Activated CD4-positive, alpha-beta T cell treated with anti-CD3 and anti-CD28 coated beads for 4 hours (primary cell): ENCODE measurements around the gene PTRH1.

ENCODE experiments used
- DNase-seq, 2 donors: peaks; one replicate each; pipeline ENCODE4 v3.0.0-alpha.2; 2020

The PTRH1 gene

DNA sequence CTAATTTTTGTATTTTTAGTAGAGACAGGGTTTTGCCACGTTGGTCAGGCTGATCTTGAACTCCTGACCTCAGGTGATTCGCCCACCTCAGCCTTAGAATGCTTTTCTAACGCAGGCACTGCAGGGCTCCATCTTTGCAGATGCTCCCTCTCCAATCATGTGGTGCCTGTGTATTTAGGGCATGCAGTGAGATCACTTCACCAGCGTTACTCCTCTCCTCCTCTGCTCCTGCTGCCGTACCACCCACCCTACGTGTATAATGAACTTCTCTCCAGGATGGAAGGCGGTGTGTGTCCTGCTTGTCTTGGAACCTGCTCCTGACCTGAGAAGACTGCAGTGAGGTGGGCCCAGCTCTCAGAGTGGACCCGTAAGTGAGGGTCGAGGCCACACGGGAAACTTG, 22.3 kb downstream of the PTRH1 start:
- DNase-seq, result no peak

DNA sequence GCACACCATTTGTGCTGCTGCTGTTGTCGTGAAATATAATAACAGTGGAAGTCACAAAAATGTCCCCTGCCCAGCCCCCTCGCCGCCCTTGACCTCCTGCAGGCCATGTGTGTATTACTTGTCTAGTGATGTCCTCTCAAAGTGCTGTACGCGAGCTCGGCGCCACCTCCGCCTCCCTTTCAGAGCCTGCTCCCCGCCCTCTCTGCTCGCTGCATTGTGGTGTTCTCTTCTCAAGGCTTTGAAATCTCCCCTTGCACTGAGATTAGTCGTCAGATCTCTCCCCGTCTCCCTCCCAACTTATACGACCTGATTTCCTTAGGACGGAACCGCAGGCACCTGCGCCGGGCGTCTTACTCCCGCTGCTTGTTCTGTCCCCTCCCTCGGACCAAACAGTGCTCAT, 23.4 kb downstream of the PTRH1 start:
- DNase-seq, result no peak

DNA sequence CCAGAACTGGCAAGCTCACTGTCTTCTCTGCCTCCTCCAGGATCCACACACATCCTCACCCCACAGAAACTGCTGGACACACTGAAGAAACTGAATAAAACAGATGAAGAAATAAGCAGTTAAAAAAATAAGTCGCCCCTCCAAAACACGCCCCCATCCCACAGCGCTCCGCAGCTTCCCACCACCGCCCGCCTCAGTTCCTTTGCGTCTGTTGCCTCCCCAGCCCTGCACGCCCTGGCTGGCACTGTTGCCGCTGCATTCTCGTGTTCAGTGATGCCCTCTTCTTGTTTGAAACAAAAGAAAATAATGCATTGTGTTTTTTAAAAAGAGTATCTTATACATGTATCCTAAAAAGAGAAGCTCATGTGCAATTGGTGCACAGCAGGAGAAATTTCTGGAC, 24.7 kb downstream of the PTRH1 start:
- no peak for DNase-seq

DNA sequence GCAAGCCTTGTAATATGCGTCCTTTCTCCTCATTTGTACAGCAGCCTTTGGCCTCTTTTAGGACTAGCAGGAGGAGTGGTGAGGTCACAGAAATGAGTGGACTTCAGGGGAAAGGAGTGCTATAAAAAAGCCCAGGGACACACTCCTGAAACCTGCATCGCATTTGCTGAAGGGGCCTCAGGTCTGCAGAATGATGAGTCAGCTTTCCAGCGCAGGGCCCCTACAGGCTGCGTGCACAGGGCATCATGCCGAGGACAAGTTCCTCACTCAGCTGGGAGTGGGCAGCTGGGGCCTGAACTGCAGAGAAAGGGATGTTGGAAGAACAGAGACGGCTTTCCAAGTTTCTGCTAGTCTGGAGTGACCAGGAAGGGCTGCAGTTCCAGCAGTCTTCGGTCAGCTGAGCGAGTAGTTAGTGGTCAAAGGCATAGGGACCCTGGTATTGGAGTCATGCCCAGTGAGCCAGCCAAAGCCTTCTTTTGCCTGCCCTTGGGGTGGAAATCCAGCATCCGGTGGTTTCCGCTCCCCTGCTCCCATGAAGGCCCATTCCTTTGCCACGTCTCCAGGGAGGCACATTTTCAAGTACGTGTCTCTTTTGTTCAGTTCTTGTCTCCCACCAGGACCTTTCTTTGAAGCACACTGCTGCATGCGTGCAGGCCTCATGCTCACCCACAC, 26.0 kb downstream of the PTRH1 start:
- no peak for DNase-seq

DNA sequence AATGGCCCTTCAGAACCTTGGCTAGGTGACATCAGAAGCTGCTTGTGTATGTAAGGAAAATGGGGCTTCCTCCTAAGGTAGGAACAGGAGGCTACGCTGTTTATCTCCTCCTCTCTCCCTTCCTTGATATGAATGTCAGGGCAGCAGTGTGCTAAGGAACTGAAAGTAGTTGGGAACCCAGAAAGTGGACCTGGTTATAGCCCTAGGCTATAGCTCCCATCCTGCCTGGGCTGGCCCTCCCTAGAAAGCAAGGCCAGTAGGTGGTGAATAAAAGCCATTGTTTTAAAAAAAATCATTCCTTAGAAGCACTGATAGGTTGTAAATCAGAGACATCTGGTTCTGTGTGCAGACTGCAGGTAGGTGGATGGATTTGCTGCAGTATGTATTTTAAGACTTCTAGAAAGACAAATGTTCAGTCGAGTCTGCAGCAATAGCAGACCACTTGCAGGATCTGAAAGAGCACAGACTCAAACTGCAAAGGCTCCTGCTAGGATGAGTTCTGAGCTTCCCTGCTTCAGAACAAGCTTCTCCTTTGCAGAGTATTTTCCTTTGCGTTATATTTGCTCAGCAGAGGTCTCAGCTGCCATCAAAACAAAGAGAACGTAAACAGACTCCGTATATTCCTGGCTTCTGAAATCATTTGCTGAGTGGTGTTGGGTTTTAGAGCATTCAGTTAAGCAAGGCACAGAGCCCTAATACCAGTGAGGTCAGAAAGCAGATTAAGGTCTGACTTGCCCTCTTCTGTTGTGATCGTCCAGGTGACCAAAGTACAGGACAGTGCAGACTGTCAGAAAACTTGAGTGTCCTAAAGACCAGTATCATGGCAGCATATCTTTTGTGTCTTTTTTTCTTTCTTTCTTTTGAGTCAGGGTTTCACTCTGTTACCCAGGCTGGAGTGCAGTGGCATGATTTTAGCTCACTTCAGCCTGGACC, 28.7 kb downstream of the PTRH1 start:
- DNase-seq, result no peak

DNA sequence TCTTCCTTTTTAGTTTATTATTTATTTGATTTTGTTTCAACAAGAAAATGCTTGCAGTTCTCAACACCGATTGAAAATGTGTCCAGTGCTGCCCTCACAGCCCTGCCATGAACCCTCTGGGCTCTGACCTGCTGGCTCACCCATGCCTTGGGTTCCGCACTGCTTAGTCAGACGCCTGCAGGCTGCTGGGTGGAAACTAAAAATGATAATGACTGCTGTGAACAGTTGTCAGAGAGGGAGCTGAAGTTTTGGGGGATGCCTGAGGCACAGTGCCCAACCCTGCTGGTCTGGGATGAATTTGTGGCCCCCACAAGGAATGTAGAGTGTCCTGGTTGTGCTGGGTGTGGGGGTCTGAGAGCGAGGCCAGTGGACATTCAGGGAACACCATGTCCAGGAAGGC, 30.9 kb downstream of the PTRH1 start:
- DNase-seq, result no peak

DNA sequence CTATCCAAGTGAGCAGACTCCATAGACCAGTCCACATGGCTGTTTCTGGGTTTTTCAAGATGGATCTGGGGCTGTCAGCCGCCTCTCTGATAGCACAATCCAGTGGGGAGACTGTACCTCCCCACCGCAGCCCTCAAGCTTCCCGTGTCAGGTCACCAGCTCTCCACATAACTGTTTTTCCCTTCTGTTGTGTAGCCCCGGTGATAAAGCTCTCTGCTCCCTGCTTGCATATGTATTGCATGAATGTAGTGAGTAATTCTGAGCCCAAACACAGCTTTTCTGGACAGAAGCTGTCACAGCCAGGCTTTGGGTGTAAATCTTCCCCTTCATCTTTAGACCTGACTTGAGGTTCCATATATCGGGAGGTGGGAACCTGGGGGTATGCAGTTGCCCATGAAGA, 31.7 kb downstream of the PTRH1 start:
- DNase-seq, result no peak

DNA sequence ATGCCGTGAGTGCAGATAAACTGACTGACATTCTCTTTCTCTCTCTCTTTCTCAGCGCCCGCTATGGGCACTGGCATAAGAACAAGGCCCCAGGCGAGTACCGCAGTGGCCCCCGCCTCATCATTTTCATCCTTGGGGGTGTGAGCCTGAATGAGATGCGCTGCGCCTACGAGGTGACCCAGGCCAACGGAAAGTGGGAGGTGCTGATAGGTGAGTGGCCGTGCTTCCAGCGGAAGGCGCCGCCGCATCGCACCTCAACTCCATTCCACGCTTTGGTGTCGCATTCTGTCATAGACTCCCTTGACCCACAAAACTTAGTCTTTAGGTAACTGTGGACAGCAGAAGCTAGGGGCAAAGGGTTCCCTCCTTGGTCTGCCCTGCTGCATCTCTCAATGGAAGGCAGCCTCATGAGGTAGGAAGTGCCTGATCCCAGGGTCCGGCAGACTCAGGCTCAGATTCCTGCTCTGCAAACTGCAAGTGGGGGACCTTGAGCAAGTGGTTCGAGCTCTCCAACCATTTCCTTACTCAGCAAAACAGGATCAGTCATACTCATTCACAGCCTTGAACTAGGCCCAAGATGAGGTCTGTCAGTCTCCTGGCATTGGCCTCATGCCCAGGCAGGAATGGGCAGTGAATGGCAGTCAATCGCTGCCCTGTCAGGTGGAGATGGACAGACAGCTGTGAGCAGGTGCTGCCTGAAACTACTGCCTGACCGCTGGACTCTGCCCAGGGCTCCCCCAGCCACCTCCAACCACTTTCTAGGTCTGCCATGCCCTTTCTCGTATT, 32.9 kb downstream of the PTRH1 start:
- DNase-seq, result no peak

DNA sequence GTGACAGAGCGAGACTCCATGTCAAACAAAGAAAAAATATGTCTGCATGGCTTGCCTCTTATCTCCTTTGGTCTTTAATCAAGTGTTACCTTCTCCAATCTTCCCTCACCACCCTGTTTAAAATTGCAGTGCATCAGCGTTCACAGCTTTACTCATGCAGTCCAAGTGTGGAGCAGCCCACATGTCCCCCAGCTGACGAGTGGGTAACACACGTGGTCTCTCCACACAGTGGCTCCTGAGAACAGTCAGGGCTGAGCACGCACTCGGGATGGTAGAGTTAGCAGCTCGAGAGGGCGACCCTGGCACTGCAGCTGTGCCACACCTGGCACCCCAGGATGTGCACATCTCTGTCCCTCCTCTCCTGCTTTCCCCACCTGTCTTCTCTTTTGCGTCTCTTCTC, 34.6 kb downstream of the PTRH1 start:
- DNase-seq, result no peak

DNA sequence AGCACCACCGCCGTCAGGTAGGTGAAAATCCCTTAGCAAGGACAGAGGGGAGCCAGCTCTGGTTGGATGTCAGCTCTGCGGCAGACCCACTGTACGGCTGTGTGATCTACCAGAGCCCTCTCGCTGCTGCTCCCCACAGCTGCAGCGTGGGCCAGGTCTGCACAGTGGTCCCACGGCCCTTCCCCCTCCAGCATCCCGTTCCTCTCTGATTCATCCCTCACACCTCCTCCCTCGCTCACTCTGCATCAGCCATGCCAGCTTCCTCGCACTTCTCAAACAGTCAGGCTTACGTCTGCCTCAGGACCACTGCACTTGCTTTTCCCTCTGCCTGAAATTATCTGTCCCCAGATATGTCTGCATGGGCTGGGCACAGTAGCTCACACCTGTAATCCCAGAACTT, 35.2 kb downstream of the PTRH1 start:
- no peak for DNase-seq

DNA sequence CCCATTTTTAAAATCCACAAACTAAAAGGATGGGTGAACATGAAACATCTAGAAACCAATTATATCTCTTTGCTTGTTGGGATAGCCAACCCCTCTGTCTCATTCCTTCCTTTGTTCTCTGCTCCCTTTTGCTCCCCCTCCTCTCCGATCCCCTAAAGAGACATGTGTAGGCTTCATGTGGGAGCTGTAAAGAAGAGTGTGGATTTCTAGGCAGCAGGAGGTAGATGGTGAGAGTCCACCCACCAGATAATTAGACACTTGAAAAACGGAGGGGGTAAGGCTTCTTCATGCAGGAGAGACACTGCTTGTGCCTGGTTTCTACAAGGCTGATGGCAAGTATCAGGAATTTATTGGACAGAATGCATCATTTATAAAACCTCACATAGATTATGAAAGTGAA, 36.0 kb downstream of the PTRH1 start:
- DNase-seq, result no peak

DNA sequence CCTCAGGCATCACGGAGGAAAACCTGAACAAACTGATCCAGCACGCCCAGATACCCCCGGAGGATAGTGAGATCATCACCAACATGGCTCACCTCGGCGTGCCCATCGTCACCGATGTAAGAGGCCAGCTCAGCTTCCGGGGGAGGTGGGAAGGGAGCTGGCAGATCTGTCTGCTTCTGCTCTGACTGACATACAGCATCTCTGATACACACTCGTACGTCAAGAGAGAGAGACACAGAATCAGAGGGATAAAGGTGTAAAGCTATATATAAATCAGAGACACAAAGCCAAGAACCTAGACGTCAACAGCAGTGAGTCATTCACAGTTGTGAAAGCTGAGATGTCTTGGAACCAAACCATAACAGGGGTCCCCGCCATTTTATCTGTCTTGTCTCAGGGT, 38.8 kb downstream of the PTRH1 start:
- DNase-seq, result no peak

DNA sequence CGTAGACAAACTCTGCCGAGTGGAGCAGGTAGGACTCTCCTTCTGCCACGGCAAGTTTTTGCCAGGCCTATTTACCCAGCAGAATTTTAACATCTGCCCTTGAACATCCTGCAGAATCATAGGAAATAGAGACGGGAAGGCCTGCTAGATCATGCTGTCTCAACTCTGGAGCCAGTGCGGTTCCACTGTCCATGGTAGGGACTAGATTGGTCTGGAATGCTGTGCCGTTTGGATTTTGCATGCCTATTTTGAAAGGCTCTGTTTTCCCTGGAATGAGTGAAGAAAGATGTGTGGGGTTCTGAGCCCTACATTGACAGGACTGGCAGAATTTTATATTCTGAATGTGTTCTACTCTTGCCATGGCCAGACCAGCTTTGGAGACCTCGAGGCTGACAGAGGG, 42.2 kb downstream of the PTRH1 start:
- DNase-seq, result no peak

DNA sequence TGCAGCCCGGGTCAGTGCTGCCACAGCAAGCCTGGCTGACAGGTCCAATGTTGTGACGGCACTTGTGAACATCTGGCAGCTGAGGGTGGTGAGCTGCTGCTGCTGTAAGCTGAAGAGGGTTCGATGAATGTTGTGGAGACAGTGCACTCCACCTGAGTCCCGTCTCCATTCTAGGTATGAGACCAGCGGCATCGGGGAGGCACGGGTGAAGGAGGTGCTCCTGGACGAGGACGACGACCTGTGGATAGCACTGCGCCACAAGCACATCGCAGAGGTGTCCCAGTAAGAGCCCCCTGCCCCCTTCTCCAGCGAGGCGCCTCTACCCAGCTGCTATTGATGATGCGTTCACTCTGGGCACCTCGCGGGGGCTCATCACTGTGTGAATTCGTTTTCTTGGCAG, 47.6 kb downstream of the PTRH1 start:
- no peak for DNase-seq

DNA sequence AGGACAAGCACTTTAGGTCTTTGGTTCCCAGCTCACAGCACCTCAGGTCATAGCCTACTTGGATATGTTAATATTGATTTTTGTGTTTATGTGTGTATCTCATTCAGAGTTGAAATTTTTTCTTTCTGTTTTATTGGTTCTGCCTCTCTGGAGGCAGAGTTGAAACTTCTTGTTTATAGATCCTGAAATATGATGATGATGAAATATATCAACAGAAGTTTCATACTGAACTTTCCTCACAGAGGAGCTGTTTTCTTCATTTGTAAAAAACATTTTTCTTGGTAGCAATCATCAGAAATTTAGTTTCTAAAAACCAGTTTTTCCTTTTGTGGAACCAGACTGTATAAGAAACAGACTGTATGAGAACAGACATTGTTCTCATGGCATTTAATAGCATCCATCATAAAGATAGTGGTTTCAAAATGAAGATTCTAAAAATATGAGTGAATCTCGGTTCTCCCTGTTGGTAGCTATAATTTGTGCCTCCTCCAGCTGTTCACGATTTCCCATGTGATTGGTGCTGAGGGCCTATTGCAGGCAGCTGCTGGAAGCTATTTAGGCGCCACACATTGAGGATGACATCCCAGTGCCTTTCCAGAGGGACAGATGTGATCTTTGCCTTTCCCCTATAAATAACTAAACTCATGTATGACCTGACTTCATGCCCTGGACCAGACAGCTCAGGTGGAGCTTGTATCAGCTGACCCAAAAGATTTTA, 48.2 kb downstream of the PTRH1 start:
- DNase-seq, result no peak

DNA sequence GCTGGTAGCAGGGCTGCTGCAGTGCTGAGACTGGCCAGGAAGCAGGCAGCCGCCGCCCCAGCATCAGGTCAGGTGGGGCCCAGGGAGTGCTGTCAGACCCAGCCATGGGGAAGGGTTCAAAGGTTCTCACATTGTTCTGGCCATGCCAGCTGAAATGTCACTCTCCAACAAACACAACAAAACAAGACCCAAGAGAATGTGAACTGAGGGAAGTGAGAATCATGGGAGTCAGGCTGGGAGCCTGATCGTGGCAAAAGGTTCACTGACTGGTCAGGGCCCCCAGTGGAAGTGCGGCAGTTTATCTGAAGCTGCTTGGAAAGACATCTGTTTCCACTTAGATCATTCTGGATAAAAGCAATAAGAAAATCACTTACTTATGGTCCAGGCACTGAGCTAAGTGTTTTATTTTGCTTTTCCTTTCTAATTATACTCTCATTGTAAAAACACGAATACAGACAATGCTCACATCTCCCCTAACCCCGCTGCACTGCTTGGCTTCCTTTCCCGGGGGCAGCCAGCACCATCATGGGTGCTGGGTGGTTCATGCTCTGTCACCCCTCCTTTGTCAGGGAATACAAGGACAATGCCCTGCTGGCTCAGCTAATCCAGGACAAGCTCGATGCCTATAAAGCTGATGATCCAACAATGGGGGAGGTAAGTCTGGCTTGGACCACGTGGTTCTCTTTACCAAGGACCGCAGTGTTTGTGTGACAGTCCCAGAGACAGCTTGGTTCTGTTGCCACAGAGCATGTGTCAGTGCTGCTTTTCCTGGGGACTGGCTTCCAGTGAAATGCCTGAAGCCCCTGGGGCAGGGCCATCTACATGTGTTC, 50.6 kb downstream of the PTRH1 start:
- no peak for DNase-seq

DNA sequence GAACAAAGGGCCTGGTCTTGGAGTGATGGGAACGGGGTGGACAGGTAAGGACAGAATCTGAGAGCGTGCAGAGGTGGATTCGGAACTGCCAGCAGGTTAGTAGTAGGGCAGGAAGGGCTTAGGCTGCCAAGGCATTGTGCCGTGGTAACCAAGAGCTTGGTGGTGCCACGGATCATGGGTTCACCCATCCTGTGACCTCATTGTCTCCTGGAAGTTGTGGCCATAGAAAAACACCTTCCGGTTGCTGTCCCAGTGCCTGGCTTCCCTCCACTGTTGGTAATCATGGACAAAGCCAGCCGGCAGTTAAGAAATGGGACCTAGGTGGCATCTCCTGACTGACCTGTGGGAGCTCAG, 51.2 kb downstream of the PTRH1 start:
- DNase-seq, result no peak
